Measurements from ENCODE around the gene TMEM74B.
"Not testable (repeated sequence)": the region's sequence is repeated elsewhere in the genome, so short reads cannot be mapped to it uniquely, and the experiment has no call there.

Gene TMEM74B

DNA sequence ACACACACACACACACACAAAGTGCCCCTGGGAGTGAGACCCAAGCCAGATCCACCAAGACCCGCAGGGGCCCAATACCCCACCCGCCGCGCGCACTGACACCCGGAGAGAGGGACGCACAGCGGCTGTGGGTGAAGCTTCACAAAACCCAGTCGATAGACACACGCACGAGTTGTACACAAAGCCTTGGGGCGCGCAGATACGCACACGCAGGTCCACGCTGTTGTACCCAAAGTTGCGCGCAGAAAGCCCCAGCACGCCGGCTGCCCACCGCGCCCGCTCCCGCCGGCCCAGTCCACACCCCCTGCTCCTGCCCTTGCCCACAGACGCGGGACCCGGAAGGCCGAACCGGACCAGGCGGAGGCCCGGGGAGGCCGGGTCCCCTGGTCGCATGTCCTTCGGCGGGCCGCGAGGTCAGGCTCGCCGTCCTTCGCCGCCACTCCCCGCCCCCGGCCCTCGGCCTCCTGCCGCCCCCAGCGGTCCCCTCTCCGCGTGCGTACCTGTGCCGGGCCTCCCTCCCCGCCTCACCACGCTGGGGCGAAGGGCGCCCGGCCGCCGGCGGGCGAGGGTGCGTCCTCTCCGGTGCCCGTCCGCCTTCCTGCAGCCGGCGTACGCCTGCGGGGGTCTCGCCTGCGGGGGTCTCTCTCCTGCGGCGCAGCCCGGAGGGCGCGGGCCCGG, at the start of gene TMEM74B:
TMEM74B (minus strand) TSS at position 344 of the 678 bp plus-strand sequence. CDS start 1,180 bp downstream, outside the sequence.
- TF ChIP-seq, protein P1, sequence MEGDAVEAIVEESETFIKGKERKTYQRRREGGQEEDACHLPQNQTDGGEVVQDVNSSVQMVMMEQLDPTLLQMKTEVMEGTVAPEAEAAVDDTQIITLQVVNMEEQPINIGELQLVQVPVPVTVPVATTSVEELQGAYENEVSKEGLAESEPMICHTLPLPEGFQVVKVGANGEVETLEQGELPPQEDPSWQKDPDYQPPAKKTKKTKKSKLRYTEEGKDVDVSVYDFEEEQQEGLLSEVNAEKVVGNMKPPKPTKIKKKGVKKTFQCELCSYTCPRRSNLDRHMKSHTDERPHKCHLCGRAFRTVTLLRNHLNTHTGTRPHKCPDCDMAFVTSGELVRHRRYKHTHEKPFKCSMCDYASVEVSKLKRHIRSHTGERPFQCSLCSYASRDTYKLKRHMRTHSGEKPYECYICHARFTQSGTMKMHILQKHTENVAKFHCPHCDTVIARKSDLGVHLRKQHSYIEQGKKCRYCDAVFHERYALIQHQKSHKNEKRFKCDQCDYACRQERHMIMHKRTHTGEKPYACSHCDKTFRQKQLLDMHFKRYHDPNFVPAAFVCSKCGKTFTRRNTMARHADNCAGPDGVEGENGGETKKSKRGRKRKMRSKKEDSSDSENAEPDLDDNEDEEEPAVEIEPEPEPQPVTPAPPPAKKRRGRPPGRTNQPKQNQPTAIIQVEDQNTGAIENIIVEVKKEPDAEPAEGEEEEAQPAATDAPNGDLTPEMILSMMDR (IDR thresholded peaks at IDR 0.05; ENCODE audit: insufficient read depth, low read depth, low read length, missing control alignments): no peak
- DNase-seq (ENCODE audit: low read depth): peak; percentile 6
- peak within 1 kb of the TSS; percentile 29 for H3K4me3 ChIP-seq (ENCODE audit: low read length)

DNA sequence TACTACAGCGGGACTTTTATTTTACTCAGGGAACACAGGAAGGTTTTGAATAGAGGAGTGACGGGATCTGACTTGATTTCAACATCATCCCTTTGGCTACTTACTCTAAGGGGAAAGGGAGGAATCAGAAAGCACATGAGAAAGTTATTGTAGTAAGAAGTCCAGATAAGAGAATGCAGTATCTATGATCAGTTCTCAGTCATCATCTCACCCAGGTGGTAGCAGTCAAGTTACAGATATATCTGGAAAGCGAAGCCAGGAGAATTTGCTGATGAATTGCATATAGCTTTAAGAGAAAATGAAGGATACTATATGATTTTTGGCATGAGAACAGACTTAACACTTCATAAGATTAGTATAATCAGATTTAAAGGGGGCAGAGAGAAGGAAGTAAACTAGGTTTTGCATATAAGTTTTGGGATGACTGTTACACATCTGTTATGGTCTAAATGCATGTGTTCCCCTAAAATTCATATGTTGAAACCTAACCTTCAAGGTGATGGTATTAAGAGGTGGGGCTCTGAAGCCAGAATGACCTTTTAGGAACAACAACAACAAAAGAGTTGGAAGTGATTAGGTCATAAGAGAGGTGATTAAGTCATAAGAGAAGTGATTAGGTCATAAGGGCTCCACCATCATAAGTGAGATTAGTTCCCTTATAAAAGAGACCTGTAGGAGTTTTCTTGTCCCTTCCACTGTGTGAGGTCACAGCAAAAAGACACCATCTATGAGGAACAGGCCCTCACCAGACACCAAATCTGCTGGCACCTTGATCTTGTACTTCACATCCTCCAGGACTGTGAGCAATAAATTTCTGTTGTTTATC, 47.7 kb upstream of the TMEM74B start:
- no peak for DNase-seq (ENCODE audit: low read depth)
- TF ChIP-seq, protein P1 (IDR thresholded peaks at IDR 0.05; ENCODE audit: insufficient read depth, low read depth, low read length, missing control alignments): no peak
- H3K4me3 ChIP-seq (ENCODE audit: low read length): no peak overlapping the region

GRCh38 chr20:1229541-1229940, 44.8 kb upstream of the TMEM74B start:
- DNase-seq (ENCODE audit: low read depth): no peak
- no peak overlapping the region for H3K4me3 ChIP-seq (ENCODE audit: low read length)
- TF ChIP-seq, protein P1 (IDR thresholded peaks at IDR 0.05; ENCODE audit: insufficient read depth, low read depth, low read length, missing control alignments): no peak

DNA sequence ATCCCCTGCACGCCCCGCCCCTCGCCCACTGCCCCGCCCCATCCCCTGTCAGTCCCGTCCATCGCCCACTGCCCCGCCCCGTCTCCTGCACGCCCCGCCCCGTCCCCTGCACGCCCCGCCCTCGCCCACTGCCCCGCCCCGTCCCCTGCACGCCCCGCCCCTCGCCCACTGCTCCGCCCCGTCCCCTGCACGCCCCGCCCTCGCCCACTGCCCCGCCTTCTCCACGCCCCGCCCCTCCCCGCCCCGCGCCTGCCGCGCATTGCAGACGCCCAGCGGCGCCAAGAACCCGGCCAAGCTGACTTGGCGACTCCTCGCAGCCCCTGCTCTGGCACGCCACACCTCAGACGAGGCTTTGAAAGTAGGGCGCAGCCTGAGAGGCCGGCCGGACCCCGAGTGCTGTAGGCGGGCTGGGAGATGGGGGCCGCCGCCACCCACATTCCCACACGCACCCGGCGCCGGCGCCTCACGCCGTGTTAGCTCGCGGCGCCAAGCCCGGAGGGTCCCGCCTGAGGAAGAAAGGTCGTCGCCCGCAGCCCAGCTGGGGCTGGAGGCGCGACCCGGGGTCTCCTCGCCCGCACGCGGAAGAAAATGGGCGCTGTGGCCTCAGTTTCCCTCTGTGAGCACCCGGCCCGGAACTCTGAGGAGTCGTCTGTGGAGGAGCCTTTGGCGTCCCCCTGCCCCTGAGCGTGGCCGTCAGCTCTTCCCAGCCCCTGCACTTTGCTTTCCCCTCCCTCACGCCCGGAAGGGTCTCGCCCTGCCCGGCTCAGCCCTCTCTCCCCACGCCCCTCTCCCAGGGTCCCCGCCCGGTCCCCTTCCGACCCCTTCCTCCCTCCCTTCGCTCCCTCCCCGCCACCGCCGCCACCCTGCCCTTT, 41.2 kb upstream of the TMEM74B start, which contains the start of gene RAD21L1:
RAD21L1 (plus strand) TSS at position 262 of the 872 bp plus-strand sequence. CDS start 2,410 bp downstream, outside the sequence.
- H3K4me3 ChIP-seq (ENCODE audit: low read length): peak within 1 kb of the TSS; percentile 57
- TF ChIP-seq, protein P1 (IDR thresholded peaks at IDR 0.05; ENCODE audit: insufficient read depth, low read depth, low read length, missing control alignments): no peak
- peak; percentile 86 for DNase-seq (ENCODE audit: low read depth)

DNA sequence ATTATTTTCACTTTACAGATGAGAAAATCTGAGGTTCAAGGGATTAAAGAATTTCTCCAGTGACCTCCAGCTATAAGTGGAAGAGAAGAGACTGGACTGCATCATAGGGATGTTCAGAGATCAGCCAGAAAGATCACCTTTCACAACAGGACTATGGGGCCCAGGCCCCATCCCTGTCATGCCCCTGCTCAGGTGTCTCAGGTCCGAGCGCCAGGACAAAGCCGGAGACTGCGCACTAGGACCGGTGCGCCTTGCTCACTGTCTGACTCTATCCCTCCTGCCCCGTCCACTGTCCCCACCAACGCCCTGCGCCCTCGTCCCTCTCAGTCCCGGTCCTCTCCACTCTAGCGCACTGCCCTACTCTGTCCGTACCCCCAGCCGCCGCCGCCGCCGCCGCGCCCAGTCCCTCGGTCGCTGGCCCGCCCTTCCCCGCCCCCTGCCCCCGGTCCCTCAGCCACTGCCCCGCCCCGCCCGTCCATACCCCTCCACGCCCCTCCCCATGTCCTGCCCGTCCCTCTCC, 40.5 kb upstream of the TMEM74B start:
- DNase-seq (ENCODE audit: low read depth): no peak
- H3K4me3 ChIP-seq (ENCODE audit: low read length): peak overlapping the region; percentile 25
- TF ChIP-seq, protein P1 (IDR thresholded peaks at IDR 0.05; ENCODE audit: insufficient read depth, low read depth, low read length, missing control alignments): no peak

- TF ChIP-seq, protein P1 (IDR thresholded peaks at IDR 0.05; ENCODE audit: insufficient read depth, low read depth, low read length, missing control alignments): no peak
- no peak overlapping the region for H3K4me3 ChIP-seq (ENCODE audit: low read length)
- DNase-seq (ENCODE audit: low read depth): no peak
Measured at GRCh38 chr20:1224205-1224890, 39.6 kb upstream of the TMEM74B start.

DNA sequence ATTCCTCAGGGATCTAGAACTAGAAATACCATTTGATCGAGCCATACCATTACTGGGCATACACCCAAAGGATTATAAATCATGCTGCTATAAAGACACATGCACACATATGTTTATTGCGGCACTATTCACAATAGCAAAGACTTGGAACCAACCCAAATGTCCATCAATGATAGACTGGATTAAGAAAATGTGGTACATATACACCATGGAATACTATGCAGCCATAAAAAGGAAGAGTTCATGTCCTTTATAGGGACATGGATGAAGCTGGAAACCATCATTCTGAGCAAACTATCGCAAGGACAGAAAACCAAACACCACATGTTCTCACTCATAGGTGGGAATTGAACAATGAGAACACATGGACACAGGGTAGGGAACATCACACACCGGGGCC, 38.0 kb upstream of the TMEM74B start:
- peak; percentile 15 for DNase-seq (ENCODE audit: low read depth)
- not testable (repeated sequence) for H3K4me3 ChIP-seq (ENCODE audit: low read length)

GRCh38 chr20:1216527-1217427, 32.0 kb upstream of the TMEM74B start:
- not testable (repeated sequence) for DNase-seq (ENCODE audit: low read depth)

More at GRCh38 chr20:1216527-1217427, 32.0 kb upstream of the TMEM74B start:
- H3K4me3 ChIP-seq (ENCODE audit: low read length): not testable (repeated sequence)

Data from epithelial cell of esophagus (primary cell).